MCF 10A (cell line): ENCODE results near the gene RNF133. TPM values are rescaled to one million over a fixed set of nuclear protein-coding genes. Genes with fewer than 3 reads are reported as not detected.

Experiments used
- BruUV-seq: library from RNA; stranded (reverse); fragments of 400-500 nt; replicated peaks from 2 replicates; lab custom pipeline; 2021; lab: Mats Ljungman, UMichigan
- CTCF ChIA-PET: fragments of 300-600 bp; sonication (Branson Sonifier 250); formaldehyde crosslinking; extraction: SDS; loops from one replicate; lab custom pipeline; 2021; ENCODE audit warnings: antibody characterized with exemption, inconsistent platforms; lab: Yijun Ruan, JAX
- POLR2A ChIA-PET: fragments of 300-600, 350-650 bp; sonication (Branson Sonifier 250); formaldehyde crosslinking; extraction: SDS; loops from one replicate; lab custom pipeline; 2020; ENCODE audit warnings: antibody characterized with exemption, inconsistent platforms; lab: Yijun Ruan, JAX
- DNase-seq: peaks from one replicate; pipeline ENCODE4 v3.0.0-alpha.2; 2018; ENCODE audit not compliant: unreplicated experiment
- H3K27ac Mint-ChIP-seq: one replicate; pipeline ENCODE4 v1.8.0; 2022; ENCODE audit warnings: mild to moderate bottlenecking, low read depth, mixed read lengths; ENCODE audit not compliant: unreplicated experiment
- H3K27me3 Mint-ChIP-seq: one replicate; pipeline ENCODE4 v1.8.0; 2022; ENCODE audit warnings: mixed read lengths; ENCODE audit not compliant: insufficient read depth, unreplicated experiment
- H3K36me3 Mint-ChIP-seq: one replicate; pipeline ENCODE4 v1.8.0; 2022; ENCODE audit warnings: mild to moderate bottlenecking, moderate library complexity, mixed read lengths; ENCODE audit not compliant: insufficient read depth, unreplicated experiment
- H3K4me1 Mint-ChIP-seq: one replicate; pipeline ENCODE4 v1.8.0; 2022; ENCODE audit warnings: mixed read lengths; ENCODE audit not compliant: insufficient read depth, unreplicated experiment
- H3K4me3 Mint-ChIP-seq: one replicate; pipeline ENCODE4 v1.8.0; 2022; ENCODE audit warnings: mild to moderate bottlenecking, moderate library complexity, mixed read lengths; ENCODE audit not compliant: unreplicated experiment
- H3K9me3 Mint-ChIP-seq: one replicate; pipeline ENCODE4 v1.8.0; 2022; ENCODE audit warnings: mixed read lengths; ENCODE audit not compliant: unreplicated experiment
- CTCF ChIP-seq: fragments of 200-600 bp; IDR thresholded peaks from one replicate; pipeline ENCODE4 v1.8.0; 2022; ENCODE audit warnings: antibody characterized with exemption, mild to moderate bottlenecking; ENCODE audit not compliant: unreplicated experiment
- intact Hi-C: fragments of 100-400 bp; cut with micrococcal nuclease; formaldehyde crosslinking; loops from 2 replicates; pipeline ENCODE4 v1.14.1; 2022
- total RNA-seq: library from RNA; stranded (reverse); gene quantifications from 2 replicates; pipeline ENCODE4 v1.2.3, GENCODE V29; 2022

Gene RNF133
- total RNA-seq, 1 experiment from 2014 or later, result 0.70 TPM

DNA sequence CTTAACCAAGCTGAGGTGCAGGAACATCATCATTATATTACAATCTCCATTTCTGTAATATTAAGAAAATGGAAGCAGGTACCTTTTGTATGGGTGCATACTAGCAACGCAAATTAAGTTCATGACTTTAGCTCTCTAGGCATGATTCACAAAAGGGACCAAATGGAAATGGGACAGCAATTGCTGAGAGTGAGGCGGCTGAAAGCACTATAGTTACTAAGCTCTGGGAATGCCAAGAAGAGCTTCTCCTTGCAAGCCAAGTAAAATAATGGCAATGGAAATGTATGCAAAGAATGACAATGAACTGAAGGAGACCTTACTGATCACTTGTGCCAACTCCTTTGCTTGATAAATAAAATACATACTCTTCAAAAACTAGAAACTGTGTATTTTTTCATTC, 40.0 kb upstream of the RNF133 start:
- DNase-seq, result no peak
- no peak overlapping the region for H3K4me3 Mint-ChIP-seq
- no peak overlapping the region for H3K27ac Mint-ChIP-seq
- no peaks in the 10 kb centered on the region for H3K36me3 Mint-ChIP-seq
- no peaks in the 10 kb centered on the region for H3K9me3 Mint-ChIP-seq
- no peaks in the 10 kb centered on the region for H3K27me3 Mint-ChIP-seq
- no peak for TF ChIP-seq CTCF
- no TSS peak for BruUV-seq
- intact Hi-C loops, result no loop called here
- POLR2A ChIA-PET, result interaction anchor here (1.4 kb wide), 1 partner anchor 9 kb away, joined by 4 read pairs; no protein-coding TSS in a partner anchor
- H3K4me1 Mint-ChIP-seq, result no peaks in the 10 kb centered on the region
- CTCF ChIA-PET, result interaction anchor here (1.2 kb wide), 1 partner anchor 10 kb away, joined by 4 read pairs; no protein-coding TSS in a partner anchor

GRCh38 chr7:122736183-122736582, 37.3 kb upstream of the RNF133 start:
- no peak for TF ChIP-seq CTCF
- no peaks in the 10 kb centered on the region for H3K27me3 Mint-ChIP-seq
- no TSS peak for BruUV-seq
- no peak for DNase-seq
- intact Hi-C loops, result no loop called here
- no peaks in the 10 kb centered on the region for H3K9me3 Mint-ChIP-seq
- ChIA-PET CTCF (interaction anchor here (0.5 to 2.1 kb wide), 3 partner anchors 10 to 126 kb away, joined by 3 to 6 read pairs (median 3); no protein-coding TSS in a partner anchor), POLR2A (interaction anchor here (1.5 kb wide), 1 partner anchor 17 kb away, joined by 3 read pairs; no protein-coding TSS in a partner anchor)
- no peak overlapping the region for H3K4me3 Mint-ChIP-seq
- H3K27ac Mint-ChIP-seq, result no peak overlapping the region
- no peaks in the 10 kb centered on the region for H3K36me3 Mint-ChIP-seq
- no peaks in the 10 kb centered on the region for H3K4me1 Mint-ChIP-seq

GRCh38 chr7:122727759-122728158, 28.8 kb upstream of the RNF133 start:
- DNase-seq, result no peak
- Mint-ChIP-seq H3K36me3 (no peaks in the 10 kb centered on the region), H3K4me3 (no peak overlapping the region), H3K4me1 (no peaks in the 10 kb centered on the region), H3K27me3 (no peaks in the 10 kb centered on the region), H3K9me3 (no peaks in the 10 kb centered on the region), H3K27ac (no peak overlapping the region)
- TF ChIP-seq CTCF, result no peak
- CTCF ChIA-PET, result interaction anchor here (1.1 kb wide), 1 partner anchor 15 kb away, joined by 3 read pairs; no protein-coding TSS in a partner anchor
- no TSS peak for BruUV-seq
- intact Hi-C loops, result no loop called here
- POLR2A ChIA-PET, result no interaction called here

- no TSS peak for BruUV-seq
- Mint-ChIP-seq H3K9me3 (no peaks in the 10 kb centered on the region), H3K36me3 (no peaks in the 10 kb centered on the region), H3K27me3 (no peaks in the 10 kb centered on the region), H3K4me3 (no peak overlapping the region), H3K4me1 (no peaks in the 10 kb centered on the region), H3K27ac (no peak overlapping the region)
- CTCF ChIA-PET, result interaction anchor here (0.6 to 1.8 kb wide), 2 partner anchors 9 to 1935 kb away, joined by 4 to 6 read pairs; no protein-coding TSS in a partner anchor
- DNase-seq, result no peak
- intact Hi-C loops, result no loop called here
- POLR2A ChIA-PET, result no interaction called here
- no peak for TF ChIP-seq CTCF
Measured at GRCh38 chr7:122727354-122727753, 28.4 kb upstream of the RNF133 start.
